GM12878 (cell line): ENCODE data around the gene NRXN3. TPM values are rescaled to one million over a fixed set of nuclear protein-coding genes. Genes with fewer than 3 reads are reported as not detected.

ENCODE experiments used
- ATAC-seq: fragments of 200-7000 bp; cut with Tn5 transposase; 3 replicates; pipeline ENCODE4 v1.9.1; 2020; ENCODE audit warnings: mild to moderate bottlenecking, moderate library complexity
- BruUV-seq: library from RNA; stranded (reverse); fragments of 400-500 nt; replicated peaks from 2 replicates; lab custom pipeline; 2021; lab: Mats Ljungman, UMichigan
- CTCF ChIA-PET: fragments of 300-600 bp; sonication (Branson Sonifier 250); formaldehyde crosslinking; extraction: SDS; loops from one replicate; lab custom pipeline; 2021; ENCODE audit warnings: inconsistent platforms; lab: Yijun Ruan, JAX
- POLR2A ChIA-PET: fragments of 350-600 bp; formaldehyde crosslinking; extraction: SDS; loops from one replicate; lab custom pipeline; 2021; ENCODE audit warnings: inconsistent platforms; lab: Charles Lee
- RAD21 ChIA-PET: fragments of 300-600 bp; sonication (Branson Sonifier 250); formaldehyde crosslinking; loops from one replicate; lab custom pipeline; 2023; ENCODE audit warnings: antibody characterized with exemption; ENCODE audit not compliant: unreplicated experiment; lab: Charles Lee
- SMC1A ChIA-PET: fragments of 300-600 bp; sonication (Branson Sonifier 250); formaldehyde crosslinking; loops from one replicate; lab custom pipeline; 2023; ENCODE audit not compliant: unreplicated experiment, uncharacterized antibody; lab: Charles Lee
- DNase-seq: peaks from one replicate; pipeline ENCODE4 v3.0.0-alpha.2; 2011; ENCODE audit warnings: low read depth, low spot score
- FAIRE-seq: peaks from 3 replicates; lab custom pipeline; 2011; peaks lifted over from hg19 to GRCh38; lab: Jason Lieb, UNC
- H2AFZ ChIP-seq: 2 replicates; pipeline ENCODE4 v1.6.0; 2011; ENCODE audit warnings: low read depth, low read length, control low read depth; ENCODE audit not compliant: control insufficient read depth
- H3K27ac ChIP-seq: 2 replicates; pipeline ENCODE4 v1.5.1; 2011; ENCODE audit warnings: control low read depth; ENCODE audit not compliant: control insufficient read depth, insufficient read depth
- H3K27me3 ChIP-seq, 2 experiments: replicated peaks in 1 of 2; 2 replicates each; pipeline versions ENCODE4 v1.6.0 to v1.6.1; 2011; ENCODE audit warnings: low read length in 1 of 2; ENCODE audit not compliant: control insufficient read depth in 2 of 2, insufficient read depth in 2 of 2
- H3K36me3 ChIP-seq, 2 experiments: 2 replicates each; pipeline ENCODE4 v1.5.1; 2011; ENCODE audit warnings: low read length in 1 of 2; ENCODE audit not compliant: control insufficient read depth in 2 of 2, insufficient read depth in 2 of 2
- H3K4me1 ChIP-seq: 2 replicates; pipeline ENCODE4 v1.6.1; 2011; ENCODE audit warnings: mild to moderate bottlenecking, low read length, moderate library complexity, mixed read lengths; ENCODE audit not compliant: control insufficient read depth, insufficient read depth
- H3K4me2 ChIP-seq: 2 replicates; pipeline ENCODE4 v1.6.0; 2011; ENCODE audit warnings: control low read depth; ENCODE audit not compliant: control insufficient read depth, insufficient read depth
- H3K4me3 ChIP-seq: fragments of 200-600 bp; sonication (generic); 2 replicates; pipeline ENCODE4 v1.5.1; 2016
- H3K79me2 ChIP-seq: 2 replicates; pipeline ENCODE4 v1.6.0; 2011; ENCODE audit warnings: low read length; ENCODE audit not compliant: control insufficient read depth, insufficient read depth
- H3K9ac ChIP-seq: 2 replicates; pipeline ENCODE4 v1.8.0; 2011; ENCODE audit warnings: low read length, control low read depth, mixed read lengths; ENCODE audit not compliant: control insufficient read depth, insufficient read depth
- H3K9me3 ChIP-seq: replicated peaks from 3 replicates; pipeline ENCODE4 v1.5.1; 2011; ENCODE audit warnings: mild to moderate bottlenecking, low read length; ENCODE audit not compliant: control insufficient read depth, insufficient read depth
- H4K20me1 ChIP-seq: 2 replicates; pipeline ENCODE4 v1.6.0; 2011; ENCODE audit not compliant: control insufficient read depth, insufficient read depth
- BHLHE40 ChIP-seq, 2 experiments: fragments of 450-650 bp in 1 of 2; IDR thresholded peaks; 2 replicates each; pipeline ENCODE4 v1.6.1; 2011 to 2017; ENCODE audit warnings: low read depth in 2 of 2, borderline replicate concordance in 1 of 2, improper control_type of control experiment in 1 of 2, low read length in 1 of 2, mild to moderate bottlenecking in 1 of 2
- KDM1A ChIP-seq: fragments of 200-600 bp; sonication (generic); IDR thresholded peaks from 2 replicates; pipeline ENCODE4 v1.6.1; 2016; ENCODE audit warnings: borderline replicate concordance
- LARP7 ChIP-seq: fragments of 450-650 bp; IDR thresholded peaks from 2 replicates; pipeline ENCODE4 v1.6.1; 2017; ENCODE audit warnings: mild to moderate bottlenecking
- MYC ChIP-seq: IDR thresholded peaks from 2 replicates; pipeline ENCODE4 v1.6.1; 2011; ENCODE audit warnings: mild to moderate bottlenecking, low read length, moderate library complexity, inconsistent platforms; ENCODE audit not compliant: insufficient read depth, insufficient replicate concordance, insufficient read length, severe bottlenecking
- SMAD1 ChIP-seq: fragments of 450-650 bp; IDR thresholded peaks from 2 replicates; pipeline ENCODE4 v1.6.1; 2018; ENCODE audit warnings: mild to moderate bottlenecking, low read depth; ENCODE audit not compliant: partially characterized antibody
- SMARCA5 ChIP-seq: fragments of 450-650 bp; IDR thresholded peaks from 2 replicates; pipeline ENCODE4 v1.6.1; 2017; ENCODE audit warnings: mild to moderate bottlenecking
- SRF ChIP-seq, 2 experiments: IDR thresholded peaks; 2 replicates each; pipeline ENCODE4 v1.6.1; 2011; ENCODE audit warnings: low read depth in 2 of 2, low read length in 2 of 2, mild to moderate bottlenecking in 1 of 2, moderate library complexity in 1 of 2
- ZNF24 ChIP-seq: fragments of 450-650 bp; IDR thresholded peaks from 2 replicates; pipeline ENCODE4 v1.6.1; 2017; ENCODE audit warnings: antibody characterized with exemption, mild to moderate bottlenecking
- WGBS: methylation state at CpG from one replicate; pipeline ENCODE4 v1.1.6; 2016; ENCODE audit warnings: low lambda C conversion rate; ENCODE audit not compliant: insufficient replicate concordance, insufficient coverage; ENCODE audit errors: missing lambda C conversion rate; 5-methylcytosine and 5-hydroxymethylcytosine counted together
- in situ Hi-C: fragments of 300-500 bp; cut with MboI; formaldehyde crosslinking; loops from 9 replicates; pipeline ENCODE4 v1.14.3; 2018; ENCODE audit warnings: mixed read lengths
- intact Hi-C: fragments of 100-400 bp; cut with micrococcal nuclease; formaldehyde crosslinking; loops from one replicate; pipeline ENCODE4 v1.14.2; 2022; ENCODE audit not compliant: unreplicated experiment
- polyA plus RNA-seq, 11 experiments: library from polyadenylated mRNA; depleted of rRNA in 4 of 11; unstranded in 6 of 11; stranded (reverse) in 5 of 11; fragments of >200 nt; fragmentation: Nextera tagmentation in 4 of 11; fragmentation: Illumina TruSeq in 1 of 11; extraction: Ambion mirVana in 4 of 11; extraction: Trizol in 1 of 11; gene quantifications; 1 replicate in 1 of 11; 2 replicates in 10 of 11; pipeline versions ENCODE4 v1.2.1 to v1.2.3, GENCODE V29; 2011 to 2016; ENCODE audit warnings: inconsistent platforms in 2 of 11, missing spikeins in 2 of 11, low read depth in 1 of 11
- total RNA-seq, 4 experiments: library from RNA; depleted of rRNA in 3 of 4; stranded (reverse); fragments of >200 nt in 3 of 4; fragmentation: Illumina TruSeq in 1 of 4; extraction: Trizol in 1 of 4; gene quantifications; 2 replicates each; pipeline versions ENCODE4 v1.2.1 to v1.2.3, GENCODE V29; 2013 to 2021
- TF ChIP-seq, protein P1 (sequence below): fragments of 450-650 bp; IDR thresholded peaks from 2 replicates; pipeline ENCODE4 v1.6.1; 2016; ENCODE audit warnings: mild to moderate bottlenecking, moderate library complexity, borderline replicate concordance
- TF ChIP-seq, protein P2 (sequence below): IDR thresholded peaks from 2 replicates; pipeline ENCODE4 v1.6.1; 2012; ENCODE audit warnings: mild to moderate bottlenecking, low read depth, low read length

The NRXN3 gene
- total and polyA plus RNA-seq, 10 of the 15 experiments (the other 5 are each of a cell fraction or from before 2014, with no cell fraction given) = 0.52 to 3.3 (median 1.4) TPM

DNA sequence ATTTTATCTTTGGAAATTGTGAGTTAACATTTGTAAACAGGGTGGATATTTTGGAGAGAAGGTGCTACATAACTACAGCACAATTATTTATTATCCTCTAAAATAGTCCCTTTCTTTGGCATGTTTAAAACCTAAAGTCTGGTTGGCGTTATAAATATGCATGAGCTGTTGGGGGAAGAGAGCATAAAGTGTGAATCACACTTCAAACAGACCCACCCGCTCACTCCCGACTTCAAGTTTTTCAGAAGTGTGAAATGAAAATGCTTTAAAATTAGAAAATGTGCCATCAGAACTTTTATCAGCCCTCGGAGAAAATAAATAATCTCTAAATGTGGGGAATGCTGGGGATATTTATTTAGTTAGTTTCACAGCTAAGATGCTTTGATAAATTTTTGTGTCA lies 1006.9 kb downstream of the NRXN3 start:
- SMC1A ChIA-PET = no interaction called here
- RAD21 ChIA-PET = no interaction called here
- in situ Hi-C loops = no loop called here
- Histone ChIP-seq H2AFZ (no peak overlapping the region), H3K9ac (no peak overlapping the region), H3K36me3 (no peaks in the 10 kb centered on the region), H4K20me1 (no peaks in the 10 kb centered on the region), H3K27me3 (no peaks in the 10 kb centered on the region)
- DNase-seq = no peak
- WGBS = 21% methylated on average over 4 of the region's 4 CpGs
- no TSS peak for BruUV-seq
- TF ChIP-seq MYC (no peak), LARP7 (no peak), SMARCA5 (no peak), ZNF24 (no peak), BHLHE40 (IDR thresholded peaks at IDR 0.05; ENCODE audit: borderline replicate concordance in 1 of 2, low read depth in 2 of 2, low read length in 1 of 2) (no peak)
- TF ChIP-seq, all 136 proteins: peak for 0
- Histone ChIP-seq H3K4me3 (no peak overlapping the region), H3K9me3 (no peaks in the 10 kb centered on the region), H3K4me1 (no peaks in the 10 kb centered on the region), H3K27ac (no peak overlapping the region), H3K4me2 (no peak overlapping the region), H3K79me2 (no peaks in the 10 kb centered on the region)
- ATAC-seq (no peak), FAIRE-seq (no peak)
- POLR2A ChIA-PET = no interaction called here
- CTCF ChIA-PET = no interaction called here
- intact Hi-C loops = no loop called here

DNA sequence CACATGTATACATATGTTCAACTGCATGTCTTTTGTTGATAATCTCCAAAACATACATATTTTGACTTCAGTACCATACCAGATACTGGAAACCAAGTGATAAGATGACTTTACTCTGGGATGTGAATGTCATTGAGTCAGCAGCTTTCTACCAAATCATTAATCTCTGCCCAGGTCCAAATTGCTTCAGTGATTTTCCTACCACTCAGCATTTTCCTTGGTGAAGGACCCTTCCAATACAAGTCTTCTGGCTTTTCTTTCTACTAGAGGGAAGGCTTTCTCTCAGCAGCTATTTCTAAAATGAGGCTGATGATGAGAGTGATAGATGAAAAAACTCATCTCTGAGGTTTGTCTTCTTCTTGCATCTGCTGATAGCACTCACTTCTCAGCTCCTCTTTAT lies 1008.5 kb downstream of the NRXN3 start:
- no peaks in the 10 kb centered on the region for H4K20me1 ChIP-seq
- ChIA-PET SMC1A (no interaction called here), CTCF (no interaction called here), RAD21 (no interaction called here), POLR2A (no interaction called here)
- ATAC-seq (no peak), FAIRE-seq (no peak), DNase-seq (no peak)
- H3K27ac ChIP-seq = no peak overlapping the region
- no peak overlapping the region for H3K4me3 ChIP-seq
- no peaks in the 10 kb centered on the region for H3K79me2 ChIP-seq
- in situ Hi-C loops (no loop called here), intact Hi-C loops (no loop called here)
- no TSS peak for BruUV-seq
- H2AFZ ChIP-seq = no peak overlapping the region
- no peak overlapping the region for H3K4me2 ChIP-seq
- TF ChIP-seq, protein P1, sequence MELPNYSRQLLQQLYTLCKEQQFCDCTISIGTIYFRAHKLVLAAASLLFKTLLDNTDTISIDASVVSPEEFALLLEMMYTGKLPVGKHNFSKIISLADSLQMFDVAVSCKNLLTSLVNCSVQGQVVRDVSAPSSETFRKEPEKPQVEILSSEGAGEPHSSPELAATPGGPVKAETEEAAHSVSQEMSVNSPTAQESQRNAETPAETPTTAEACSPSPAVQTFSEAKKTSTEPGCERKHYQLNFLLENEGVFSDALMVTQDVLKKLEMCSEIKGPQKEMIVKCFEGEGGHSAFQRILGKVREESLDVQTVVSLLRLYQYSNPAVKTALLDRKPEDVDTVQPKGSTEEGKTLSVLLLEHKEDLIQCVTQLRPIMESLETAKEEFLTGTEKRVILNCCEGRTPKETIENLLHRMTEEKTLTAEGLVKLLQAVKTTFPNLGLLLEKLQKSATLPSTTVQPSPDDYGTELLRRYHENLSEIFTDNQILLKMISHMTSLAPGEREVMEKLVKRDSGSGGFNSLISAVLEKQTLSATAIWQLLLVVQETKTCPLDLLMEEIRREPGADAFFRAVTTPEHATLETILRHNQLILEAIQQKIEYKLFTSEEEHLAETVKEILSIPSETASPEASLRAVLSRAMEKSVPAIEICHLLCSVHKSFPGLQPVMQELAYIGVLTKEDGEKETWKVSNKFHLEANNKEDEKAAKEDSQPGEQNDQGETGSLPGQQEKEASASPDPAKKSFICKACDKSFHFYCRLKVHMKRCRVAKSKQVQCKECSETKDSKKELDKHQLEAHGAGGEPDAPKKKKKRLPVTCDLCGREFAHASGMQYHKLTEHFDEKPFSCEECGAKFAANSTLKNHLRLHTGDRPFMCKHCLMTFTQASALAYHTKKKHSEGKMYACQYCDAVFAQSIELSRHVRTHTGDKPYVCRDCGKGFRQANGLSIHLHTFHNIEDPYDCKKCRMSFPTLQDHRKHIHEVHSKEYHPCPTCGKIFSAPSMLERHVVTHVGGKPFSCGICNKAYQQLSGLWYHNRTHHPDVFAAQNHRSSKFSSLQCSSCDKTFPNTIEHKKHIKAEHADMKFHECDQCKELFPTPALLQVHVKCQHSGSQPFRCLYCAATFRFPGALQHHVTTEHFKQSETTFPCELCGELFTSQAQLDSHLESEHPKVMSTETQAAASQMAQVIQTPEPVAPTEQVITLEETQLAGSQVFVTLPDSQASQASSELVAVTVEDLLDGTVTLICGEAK = no peak
- no peak for TF ChIP-seq SMAD1
- no peak for TF ChIP-seq KDM1A
- no peak for TF ChIP-seq LARP7
- TF ChIP-seq SRF (IDR thresholded peaks at IDR 0.05; ENCODE audit: low read depth in 2 of 2, low read length in 2 of 2) = no peak
- TF ChIP-seq, protein P2, sequence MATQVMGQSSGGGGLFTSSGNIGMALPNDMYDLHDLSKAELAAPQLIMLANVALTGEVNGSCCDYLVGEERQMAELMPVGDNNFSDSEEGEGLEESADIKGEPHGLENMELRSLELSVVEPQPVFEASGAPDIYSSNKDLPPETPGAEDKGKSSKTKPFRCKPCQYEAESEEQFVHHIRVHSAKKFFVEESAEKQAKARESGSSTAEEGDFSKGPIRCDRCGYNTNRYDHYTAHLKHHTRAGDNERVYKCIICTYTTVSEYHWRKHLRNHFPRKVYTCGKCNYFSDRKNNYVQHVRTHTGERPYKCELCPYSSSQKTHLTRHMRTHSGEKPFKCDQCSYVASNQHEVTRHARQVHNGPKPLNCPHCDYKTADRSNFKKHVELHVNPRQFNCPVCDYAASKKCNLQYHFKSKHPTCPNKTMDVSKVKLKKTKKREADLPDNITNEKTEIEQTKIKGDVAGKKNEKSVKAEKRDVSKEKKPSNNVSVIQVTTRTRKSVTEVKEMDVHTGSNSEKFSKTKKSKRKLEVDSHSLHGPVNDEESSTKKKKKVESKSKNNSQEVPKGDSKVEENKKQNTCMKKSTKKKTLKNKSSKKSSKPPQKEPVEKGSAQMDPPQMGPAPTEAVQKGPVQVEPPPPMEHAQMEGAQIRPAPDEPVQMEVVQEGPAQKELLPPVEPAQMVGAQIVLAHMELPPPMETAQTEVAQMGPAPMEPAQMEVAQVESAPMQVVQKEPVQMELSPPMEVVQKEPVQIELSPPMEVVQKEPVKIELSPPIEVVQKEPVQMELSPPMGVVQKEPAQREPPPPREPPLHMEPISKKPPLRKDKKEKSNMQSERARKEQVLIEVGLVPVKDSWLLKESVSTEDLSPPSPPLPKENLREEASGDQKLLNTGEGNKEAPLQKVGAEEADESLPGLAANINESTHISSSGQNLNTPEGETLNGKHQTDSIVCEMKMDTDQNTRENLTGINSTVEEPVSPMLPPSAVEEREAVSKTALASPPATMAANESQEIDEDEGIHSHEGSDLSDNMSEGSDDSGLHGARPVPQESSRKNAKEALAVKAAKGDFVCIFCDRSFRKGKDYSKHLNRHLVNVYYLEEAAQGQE = no peak
- H3K4me1 ChIP-seq = no peaks in the 10 kb centered on the region
- no peak overlapping the region for H3K9ac ChIP-seq
- H3K36me3 ChIP-seq = no peaks in the 10 kb centered on the region
- H3K27me3 ChIP-seq = no peaks in the 10 kb centered on the region
- no peaks in the 10 kb centered on the region for H3K9me3 ChIP-seq
